HEK293 (cell line): Measurements from ENCODE around the gene CCDC30.

Source experiments
- FEZF1 ChIP-seq: fragments of 450-650 bp; formaldehyde crosslinking; IDR thresholded peaks from 2 replicates; pipeline ENCODE4 v1.5.1; 2016; ENCODE audit warnings: missing biosample characterization, missing genetic modification characterization
- TCF7L2 ChIP-seq: IDR thresholded peaks from 2 replicates; pipeline ENCODE4 v1.6.1; 2011; ENCODE audit warnings: low read depth, mild to moderate bottlenecking, inconsistent platforms, low read length, moderate library complexity, borderline replicate concordance
- WT1 ChIP-seq: fragments of 450-650 bp; formaldehyde crosslinking; IDR thresholded peaks from 2 replicates; pipeline ENCODE4 v1.5.1; 2016; ENCODE audit warnings: missing biosample characterization, missing genetic modification characterization
- ZBTB49 ChIP-seq: fragments of 450-650 bp; formaldehyde crosslinking; IDR thresholded peaks from 2 replicates; pipeline ENCODE4 v1.5.1; 2016; ENCODE audit warnings: missing biosample characterization, missing genetic modification characterization, low read depth
- ZEB2 ChIP-seq: fragments of 450-650 bp; formaldehyde crosslinking; IDR thresholded peaks from 2 replicates; pipeline ENCODE4 v1.5.1; 2016; ENCODE audit warnings: missing biosample characterization, missing genetic modification characterization
- ZFP69B ChIP-seq: fragments of 450-650 bp; formaldehyde crosslinking; IDR thresholded peaks from 2 replicates; pipeline ENCODE4 v1.5.1; 2016; ENCODE audit warnings: missing biosample characterization, missing genetic modification characterization
- ZNF155 ChIP-seq: fragments of 450-650 bp; formaldehyde crosslinking; IDR thresholded peaks from 2 replicates; pipeline ENCODE4 v1.5.1; 2016; ENCODE audit warnings: missing biosample characterization, missing genetic modification characterization
- ZNF18 ChIP-seq: fragments of 450-650 bp; formaldehyde crosslinking; IDR thresholded peaks from 2 replicates; pipeline ENCODE4 v1.5.1; 2016; ENCODE audit warnings: missing biosample characterization, missing genetic modification characterization
- ZNF202 ChIP-seq: fragments of 450-650 bp; formaldehyde crosslinking; IDR thresholded peaks from 2 replicates; pipeline ENCODE4 v1.5.1; 2016; ENCODE audit warnings: missing biosample characterization, missing genetic modification characterization, borderline replicate concordance
- ZNF211 ChIP-seq: fragments of 450-650 bp; formaldehyde crosslinking; IDR thresholded peaks from 2 replicates; pipeline ENCODE4 v1.5.1; 2016; ENCODE audit warnings: low read depth, missing biosample characterization, missing genetic modification characterization
- ZNF221 ChIP-seq: fragments of 450-650 bp; formaldehyde crosslinking; IDR thresholded peaks from 2 replicates; pipeline ENCODE4 v1.5.1; 2017; ENCODE audit warnings: missing biosample characterization, missing genetic modification characterization, borderline replicate concordance
- ZNF248 ChIP-seq: fragments of 450-650 bp; formaldehyde crosslinking; IDR thresholded peaks from 2 replicates; pipeline ENCODE4 v1.5.1; 2017; ENCODE audit warnings: missing biosample characterization, missing genetic modification characterization
- ZNF341 ChIP-seq: fragments of 450-650 bp; formaldehyde crosslinking; IDR thresholded peaks from 2 replicates; pipeline ENCODE4; 2016; ENCODE audit warnings: low read depth, missing biosample characterization, missing genetic modification characterization
- ZNF404 ChIP-seq: fragments of 450-650 bp; formaldehyde crosslinking; IDR thresholded peaks from 2 replicates; pipeline ENCODE4 v1.5.1; 2017; ENCODE audit warnings: missing biosample characterization, missing genetic modification characterization
- ZNF423 ChIP-seq: fragments of 450-650 bp; formaldehyde crosslinking; IDR thresholded peaks from 2 replicates; pipeline ENCODE4 v1.5.1; 2016; ENCODE audit warnings: missing biosample characterization, missing genetic modification characterization
- ZNF521 ChIP-seq: fragments of 450-650 bp; formaldehyde crosslinking; IDR thresholded peaks from 2 replicates; pipeline ENCODE4 v1.5.1; 2017; ENCODE audit warnings: missing biosample characterization, mild to moderate bottlenecking, missing genetic modification characterization
- ZNF529 ChIP-seq: fragments of 450-650 bp; formaldehyde crosslinking; IDR thresholded peaks from 2 replicates; pipeline ENCODE4 v1.5.1; 2017; ENCODE audit warnings: missing genetic modification characterization, missing biosample characterization; ENCODE audit not compliant: insufficient replicate concordance
- ZNF548 ChIP-seq: fragments of 450-650 bp; formaldehyde crosslinking; IDR thresholded peaks from 2 replicates; pipeline ENCODE4 v1.5.1; 2016; ENCODE audit warnings: missing biosample characterization, missing genetic modification characterization
- ZNF558 ChIP-seq: fragments of 450-650 bp; formaldehyde crosslinking; IDR thresholded peaks from 2 replicates; pipeline ENCODE4 v1.5.1; 2016; ENCODE audit warnings: missing biosample characterization, missing genetic modification characterization
- ZNF610 ChIP-seq: fragments of 450-650 bp; formaldehyde crosslinking; IDR thresholded peaks from 2 replicates; pipeline ENCODE4 v1.5.1; 2016; ENCODE audit warnings: missing biosample characterization, missing genetic modification characterization, borderline replicate concordance
- ZNF658 ChIP-seq: fragments of 450-650 bp; formaldehyde crosslinking; IDR thresholded peaks from 2 replicates; pipeline ENCODE4; 2016; ENCODE audit warnings: missing biosample characterization, missing genetic modification characterization
- ZNF747 ChIP-seq: fragments of 450-650 bp; formaldehyde crosslinking; IDR thresholded peaks from 2 replicates; pipeline ENCODE4 v1.5.1; 2016; ENCODE audit warnings: missing biosample characterization, missing genetic modification characterization
- ZSCAN16 ChIP-seq: fragments of 450-650 bp; formaldehyde crosslinking; IDR thresholded peaks from 2 replicates; pipeline ENCODE4 v1.5.1; 2016; ENCODE audit warnings: missing biosample characterization, missing genetic modification characterization
- TF ChIP-seq, protein P1 (sequence below): fragments of 450-650 bp; formaldehyde crosslinking; IDR thresholded peaks from 2 replicates; pipeline ENCODE4 v1.5.1; 2016; ENCODE audit warnings: missing biosample characterization, missing genetic modification characterization
- TF ChIP-seq, protein P2 (sequence below): fragments of 450-650 bp; formaldehyde crosslinking; IDR thresholded peaks from 2 replicates; pipeline ENCODE4 v1.5.1; 2016; ENCODE audit warnings: missing biosample characterization, missing genetic modification characterization
- TF ChIP-seq, protein P3 (sequence below): fragments of 450-650 bp; IDR thresholded peaks from 2 replicates; pipeline ENCODE4 v1.5.1; 2018; ENCODE audit warnings: missing biosample characterization, missing genetic modification characterization
- TF ChIP-seq, protein P4 (sequence below): fragments of 450-650 bp; formaldehyde crosslinking; IDR thresholded peaks from 2 replicates; pipeline ENCODE4 v1.5.0; 2017; ENCODE audit warnings: missing biosample characterization, missing genetic modification characterization, borderline replicate concordance
- TF ChIP-seq, protein P5 (sequence below): fragments of 450-650 bp; IDR thresholded peaks from 2 replicates; pipeline ENCODE4 v1.5.1; 2018; ENCODE audit warnings: missing biosample characterization, mild to moderate bottlenecking, missing genetic modification characterization

Gene CCDC30

GRCh38 chr1:42420911-42421585, 42.0 kb upstream of the CCDC30 start (continued):
- no peak for TF ChIP-seq ZNF18
- no peak for TF ChIP-seq ZNF248 (tag by site-specific recombination)
- peak; percentile 38; the same call in 1 of the 2 replicates for TF ChIP-seq ZNF558
- no peak for TF ChIP-seq ZNF529 (tag by site-specific recombination)
- TF ChIP-seq ZSCAN16 (tag by site-specific recombination), result no peak
- TF ChIP-seq ZNF221, result no peak
- peak; percentile 87 for TF ChIP-seq FEZF1 (tag by site-specific recombination)
- TF ChIP-seq ZNF155, result no peak
- no peak for TF ChIP-seq ZNF423 (tag by site-specific recombination)
- peak; percentile 70 for TF ChIP-seq ZNF341 (tag by site-specific recombination)
- TF ChIP-seq WT1, result no peak
- TF ChIP-seq, protein P1, sequence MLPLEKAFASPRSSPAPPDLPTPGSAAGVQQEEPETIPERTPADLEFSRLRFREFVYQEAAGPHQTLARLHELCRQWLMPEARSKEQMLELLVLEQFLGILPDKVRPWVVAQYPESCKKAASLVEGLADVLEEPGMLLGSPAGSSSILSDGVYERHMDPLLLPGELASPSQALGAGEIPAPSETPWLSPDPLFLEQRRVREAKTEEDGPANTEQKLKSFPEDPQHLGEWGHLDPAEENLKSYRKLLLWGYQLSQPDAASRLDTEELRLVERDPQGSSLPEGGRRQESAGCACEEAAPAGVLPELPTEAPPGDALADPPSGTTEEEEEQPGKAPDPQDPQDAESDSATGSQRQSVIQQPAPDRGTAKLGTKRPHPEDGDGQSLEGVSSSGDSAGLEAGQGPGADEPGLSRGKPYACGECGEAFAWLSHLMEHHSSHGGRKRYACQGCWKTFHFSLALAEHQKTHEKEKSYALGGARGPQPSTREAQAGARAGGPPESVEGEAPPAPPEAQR (tag by site-specific recombination), result no peak
- no peak for TF ChIP-seq ZNF202 (tag by site-specific recombination)
- no peak for TF ChIP-seq ZNF211 (tag by site-specific recombination)
- TF ChIP-seq ZNF404 (tag by site-specific recombination), result no peak
- no peak for TF ChIP-seq ZNF521 (tag by site-specific recombination)
- no peak for TF ChIP-seq TCF7L2
- TF ChIP-seq, protein P2, sequence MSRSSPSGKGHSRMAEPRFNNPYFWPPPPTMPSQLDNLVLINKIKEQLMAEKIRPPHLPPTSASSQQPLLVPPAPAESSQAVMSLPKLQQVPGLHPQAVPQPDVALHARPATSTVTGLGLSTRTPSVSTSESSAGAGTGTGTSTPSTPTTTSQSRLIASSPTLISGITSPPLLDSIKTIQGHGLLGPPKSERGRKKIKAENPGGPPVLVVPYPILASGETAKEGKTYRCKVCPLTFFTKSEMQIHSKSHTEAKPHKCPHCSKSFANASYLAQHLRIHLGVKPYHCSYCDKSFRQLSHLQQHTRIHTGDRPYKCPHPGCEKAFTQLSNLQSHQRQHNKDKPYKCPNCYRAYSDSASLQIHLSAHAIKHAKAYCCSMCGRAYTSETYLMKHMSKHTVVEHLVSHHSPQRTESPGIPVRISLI (tag by site-specific recombination), result no peak
- no peak for TF ChIP-seq ZBTB49
- TF ChIP-seq ZFP69B (tag by site-specific recombination), result 0 out of 2 replicates have a peak, but pooled peaks have one; percentile 52
- no peak for TF ChIP-seq ZNF548 (tag by site-specific recombination)
- TF ChIP-seq, protein P3, sequence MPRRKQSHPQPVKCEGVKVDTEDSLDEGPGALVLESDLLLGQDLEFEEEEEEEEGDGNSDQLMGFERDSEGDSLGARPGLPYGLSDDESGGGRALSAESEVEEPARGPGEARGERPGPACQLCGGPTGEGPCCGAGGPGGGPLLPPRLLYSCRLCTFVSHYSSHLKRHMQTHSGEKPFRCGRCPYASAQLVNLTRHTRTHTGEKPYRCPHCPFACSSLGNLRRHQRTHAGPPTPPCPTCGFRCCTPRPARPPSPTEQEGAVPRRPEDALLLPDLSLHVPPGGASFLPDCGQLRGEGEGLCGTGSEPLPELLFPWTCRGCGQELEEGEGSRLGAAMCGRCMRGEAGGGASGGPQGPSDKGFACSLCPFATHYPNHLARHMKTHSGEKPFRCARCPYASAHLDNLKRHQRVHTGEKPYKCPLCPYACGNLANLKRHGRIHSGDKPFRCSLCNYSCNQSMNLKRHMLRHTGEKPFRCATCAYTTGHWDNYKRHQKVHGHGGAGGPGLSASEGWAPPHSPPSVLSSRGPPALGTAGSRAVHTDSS (tag by site-specific recombination), result no peak
- TF ChIP-seq, protein P4, sequence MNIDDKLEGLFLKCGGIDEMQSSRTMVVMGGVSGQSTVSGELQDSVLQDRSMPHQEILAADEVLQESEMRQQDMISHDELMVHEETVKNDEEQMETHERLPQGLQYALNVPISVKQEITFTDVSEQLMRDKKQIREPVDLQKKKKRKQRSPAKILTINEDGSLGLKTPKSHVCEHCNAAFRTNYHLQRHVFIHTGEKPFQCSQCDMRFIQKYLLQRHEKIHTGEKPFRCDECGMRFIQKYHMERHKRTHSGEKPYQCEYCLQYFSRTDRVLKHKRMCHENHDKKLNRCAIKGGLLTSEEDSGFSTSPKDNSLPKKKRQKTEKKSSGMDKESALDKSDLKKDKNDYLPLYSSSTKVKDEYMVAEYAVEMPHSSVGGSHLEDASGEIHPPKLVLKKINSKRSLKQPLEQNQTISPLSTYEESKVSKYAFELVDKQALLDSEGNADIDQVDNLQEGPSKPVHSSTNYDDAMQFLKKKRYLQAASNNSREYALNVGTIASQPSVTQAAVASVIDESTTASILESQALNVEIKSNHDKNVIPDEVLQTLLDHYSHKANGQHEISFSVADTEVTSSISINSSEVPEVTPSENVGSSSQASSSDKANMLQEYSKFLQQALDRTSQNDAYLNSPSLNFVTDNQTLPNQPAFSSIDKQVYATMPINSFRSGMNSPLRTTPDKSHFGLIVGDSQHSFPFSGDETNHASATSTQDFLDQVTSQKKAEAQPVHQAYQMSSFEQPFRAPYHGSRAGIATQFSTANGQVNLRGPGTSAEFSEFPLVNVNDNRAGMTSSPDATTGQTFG (tag by site-specific recombination), result no peak
- peak; percentile 37; the same call in 1 of the 2 replicates for TF ChIP-seq ZNF610 (tag by site-specific recombination)
- TF ChIP-seq ZNF658, result no peak
- TF ChIP-seq, protein P5, sequence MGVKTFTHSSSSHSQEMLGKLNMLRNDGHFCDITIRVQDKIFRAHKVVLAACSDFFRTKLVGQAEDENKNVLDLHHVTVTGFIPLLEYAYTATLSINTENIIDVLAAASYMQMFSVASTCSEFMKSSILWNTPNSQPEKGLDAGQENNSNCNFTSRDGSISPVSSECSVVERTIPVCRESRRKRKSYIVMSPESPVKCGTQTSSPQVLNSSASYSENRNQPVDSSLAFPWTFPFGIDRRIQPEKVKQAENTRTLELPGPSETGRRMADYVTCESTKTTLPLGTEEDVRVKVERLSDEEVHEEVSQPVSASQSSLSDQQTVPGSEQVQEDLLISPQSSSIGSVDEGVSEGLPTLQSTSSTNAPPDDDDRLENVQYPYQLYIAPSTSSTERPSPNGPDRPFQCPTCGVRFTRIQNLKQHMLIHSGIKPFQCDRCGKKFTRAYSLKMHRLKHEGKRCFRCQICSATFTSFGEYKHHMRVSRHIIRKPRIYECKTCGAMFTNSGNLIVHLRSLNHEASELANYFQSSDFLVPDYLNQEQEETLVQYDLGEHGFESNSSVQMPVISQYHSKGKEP (tag by site-specific recombination), result peak; percentile 76; the same call in 1 of the 2 replicates
- peak; percentile 61 for TF ChIP-seq ZEB2 (tag by site-specific recombination)
- TF ChIP-seq ZNF747 (tag by site-specific recombination), result no peak
